ENCODE measurements around the gene MACROD1.
A peak's percentile ranks its signal among the peaks of the same experiment; 100 is the strongest.

The MACROD1 gene

GRCh38 chr11:64122411-64123410, 43.2 kb downstream of the MACROD1 start:
- TF ChIP-seq GATA3 (IDR thresholded peaks at IDR 0.05; ENCODE audit: low read depth, low read length): no peak
- no peak for TF ChIP-seq GATA2 (IDR thresholded peaks at IDR 0.05; ENCODE audit: low read depth, low read length)

DNA sequence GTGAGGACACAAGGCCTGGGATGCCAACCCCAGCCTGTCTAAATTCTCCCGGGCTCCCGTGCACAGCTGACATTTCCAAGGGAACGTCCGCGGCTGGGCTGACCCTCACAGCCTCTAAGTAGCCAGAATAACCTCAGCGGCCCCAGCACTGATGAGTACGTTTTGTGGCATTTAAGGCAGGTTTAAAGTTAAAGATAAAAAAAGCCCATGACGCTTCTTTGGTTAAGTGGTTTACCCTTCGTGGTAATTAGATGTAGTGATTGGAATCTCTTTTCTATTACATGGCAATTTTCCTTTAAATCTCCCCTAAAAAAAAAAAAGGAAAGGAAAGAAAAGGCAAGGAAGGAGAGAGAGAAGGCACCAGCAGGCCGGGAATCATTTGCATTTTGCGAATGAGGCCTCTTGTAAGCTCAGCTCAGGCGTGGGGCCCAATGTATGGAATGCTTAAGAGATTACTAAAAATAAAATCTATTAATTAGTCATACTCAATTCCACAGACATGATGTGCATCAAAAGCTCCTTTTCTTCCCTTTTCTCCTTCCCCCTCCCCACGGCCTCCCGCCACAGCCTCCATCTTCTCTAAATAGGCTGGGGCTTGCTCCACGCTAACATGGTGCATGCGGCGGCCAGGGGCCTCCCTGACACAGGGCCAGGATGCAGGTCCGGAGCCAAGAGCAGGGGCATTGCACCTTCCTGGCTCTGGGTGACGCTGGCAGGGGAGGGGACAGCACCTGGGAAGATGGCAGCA, 44.1 kb downstream of the MACROD1 start:
- TF ChIP-seq GATA3 (IDR thresholded peaks at IDR 0.05; ENCODE audit: low read depth, low read length): no peak
- TF ChIP-seq GATA2 (IDR thresholded peaks at IDR 0.05; ENCODE audit: low read depth, low read length): no peak

DNA sequence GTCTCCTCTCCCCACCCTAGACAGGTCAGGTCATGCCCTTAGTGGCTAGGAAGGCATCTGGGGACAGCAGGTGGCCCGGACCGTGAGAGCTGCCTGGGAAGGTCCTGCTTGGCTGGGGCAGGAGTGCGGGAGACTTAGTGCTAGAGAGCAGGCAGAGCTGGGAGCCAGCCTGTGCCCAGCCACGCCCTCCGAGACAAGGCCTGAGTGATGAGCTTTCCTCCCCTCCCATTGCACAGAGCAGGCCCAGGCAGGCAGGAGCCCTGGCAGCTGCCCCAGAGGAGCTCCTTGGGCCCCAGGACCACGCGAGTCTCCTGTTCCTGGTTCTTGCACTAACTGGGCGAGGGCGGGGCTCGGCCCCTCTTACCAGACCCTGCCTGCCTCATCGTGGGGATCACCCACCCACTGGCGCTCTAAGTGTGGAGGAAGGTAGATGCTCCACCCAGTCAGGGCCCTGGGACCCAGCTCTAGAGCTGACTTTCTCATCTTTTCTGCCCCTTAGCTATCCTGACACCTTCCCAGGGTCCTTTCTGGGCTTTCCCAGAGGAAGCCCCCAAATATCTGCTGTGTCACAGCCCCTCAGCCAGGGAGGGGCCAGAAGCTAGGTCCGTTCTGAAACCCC, 44.9 kb downstream of the MACROD1 start:
- TF ChIP-seq GATA3 (IDR thresholded peaks at IDR 0.05; ENCODE audit: low read depth, low read length) (no peak), GATA2 (IDR thresholded peaks at IDR 0.05; ENCODE audit: low read depth, low read length) (no peak)

DNA sequence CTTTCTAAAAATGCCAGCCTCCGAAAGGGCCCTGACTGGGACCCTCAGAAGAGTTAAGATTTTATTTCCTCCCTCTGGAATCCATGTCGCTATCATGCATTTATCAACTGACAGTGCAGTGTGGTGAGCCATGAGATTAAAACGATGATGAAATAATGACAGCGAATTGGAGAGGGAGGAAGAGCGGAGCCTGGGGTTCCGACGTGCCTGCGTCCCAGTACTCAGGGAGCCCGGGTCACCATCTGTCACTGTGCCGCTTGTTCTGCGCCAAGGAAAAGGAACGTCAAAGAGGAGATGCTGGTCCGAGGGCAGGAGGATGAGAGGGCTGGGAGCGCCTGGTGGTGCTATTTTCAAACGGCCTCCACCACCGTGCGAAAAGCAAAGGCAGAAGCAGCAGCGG, 46.2 kb downstream of the MACROD1 start:
- no peak for TF ChIP-seq GATA2 (IDR thresholded peaks at IDR 0.05; ENCODE audit: low read depth, low read length)
- TF ChIP-seq GATA3 (IDR thresholded peaks at IDR 0.05; ENCODE audit: low read depth, low read length): no peak

GRCh38 chr11:64118876-64119665, 46.8 kb downstream of the MACROD1 start:
- TF ChIP-seq GATA3 (IDR thresholded peaks at IDR 0.05; ENCODE audit: low read depth, low read length) (no peak), GATA2 (IDR thresholded peaks at IDR 0.05; ENCODE audit: low read depth, low read length) (no peak)

DNA sequence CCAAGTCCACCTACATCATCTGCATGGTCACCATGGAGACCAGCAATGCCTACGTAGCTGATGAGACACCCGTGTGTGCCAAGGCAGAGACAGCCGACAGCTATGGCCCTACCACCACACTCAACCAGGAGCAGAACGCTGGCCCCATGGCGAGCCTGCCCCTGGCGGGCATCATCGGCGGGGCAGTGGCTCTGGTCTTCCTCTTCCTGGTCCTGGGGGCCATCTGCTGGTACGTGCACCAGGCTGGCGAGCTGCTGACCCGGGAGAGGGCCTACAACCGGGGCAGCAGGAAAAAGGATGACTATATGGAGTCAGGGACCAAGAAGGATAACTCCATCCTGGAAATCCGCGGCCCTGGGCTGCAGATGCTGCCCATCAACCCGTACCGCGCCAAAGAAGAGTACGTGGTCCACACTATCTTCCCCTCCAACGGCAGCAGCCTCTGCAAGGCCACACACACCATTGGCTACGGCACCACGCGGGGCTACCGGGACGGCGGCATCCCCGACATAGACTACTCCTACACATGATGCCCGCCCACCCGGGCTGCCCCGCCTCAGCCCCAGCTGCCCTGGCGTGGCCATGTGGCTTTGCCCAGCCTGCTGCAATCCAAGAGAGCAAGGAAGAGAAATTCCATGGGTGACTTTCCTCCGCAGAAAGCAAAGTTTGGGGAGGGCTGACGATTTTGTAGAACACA, 48.0 kb downstream of the MACROD1 start:
- TF ChIP-seq GATA2 (IDR thresholded peaks at IDR 0.05; ENCODE audit: low read depth, low read length) (no peak), GATA3 (IDR thresholded peaks at IDR 0.05; ENCODE audit: low read depth, low read length) (no peak)

DNA sequence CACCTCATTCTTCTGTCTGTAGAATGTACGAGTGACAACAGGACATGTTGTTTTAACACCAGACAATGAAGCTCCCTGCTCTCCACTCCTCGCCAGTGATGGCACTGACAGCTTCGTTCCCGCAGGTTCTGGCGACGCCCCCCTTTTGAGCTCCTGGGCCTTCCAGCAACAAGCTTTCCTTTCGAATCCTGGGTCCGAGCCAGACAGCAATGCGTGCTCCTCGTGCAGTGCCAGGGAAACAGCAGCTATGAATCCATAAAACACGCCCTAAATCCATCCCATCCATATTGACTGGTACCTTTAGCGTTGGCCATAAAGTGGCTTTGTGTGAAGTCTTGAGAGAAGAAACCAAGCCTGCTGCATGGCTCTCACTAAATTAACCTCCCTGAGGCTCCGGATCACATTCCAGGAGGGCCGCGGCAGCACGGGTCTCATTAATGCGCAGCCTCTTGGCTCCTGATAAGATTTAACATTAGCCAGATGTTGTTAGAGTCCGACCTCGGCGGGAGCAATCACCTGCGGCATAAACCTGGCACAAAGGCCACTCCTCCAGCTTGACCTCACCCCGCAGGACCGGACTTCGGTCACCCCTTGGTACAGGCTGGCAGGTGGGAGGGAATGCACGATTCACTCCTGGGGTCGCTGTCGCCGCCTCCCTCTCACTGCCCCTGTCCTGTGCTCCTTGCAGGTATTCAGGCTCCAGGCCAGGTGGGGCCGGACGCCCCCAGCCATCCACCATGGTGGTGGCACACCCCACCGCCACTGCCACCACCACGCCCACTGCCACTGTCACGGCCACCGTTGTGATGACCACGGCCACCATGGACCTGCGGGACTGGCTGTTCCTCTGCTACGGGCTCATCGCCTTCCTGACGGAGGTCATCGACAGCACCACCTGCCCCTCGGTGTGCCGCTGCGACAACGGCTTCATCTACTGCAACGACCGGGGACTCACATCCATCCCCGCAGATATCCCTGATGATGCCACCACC, 50.1 kb downstream of the MACROD1 start:
- TF ChIP-seq GATA3 (IDR thresholded peaks at IDR 0.05; ENCODE audit: low read depth, low read length) (no peak), GATA2 (IDR thresholded peaks at IDR 0.05; ENCODE audit: low read depth, low read length) (peak; percentile 61)

DNA sequence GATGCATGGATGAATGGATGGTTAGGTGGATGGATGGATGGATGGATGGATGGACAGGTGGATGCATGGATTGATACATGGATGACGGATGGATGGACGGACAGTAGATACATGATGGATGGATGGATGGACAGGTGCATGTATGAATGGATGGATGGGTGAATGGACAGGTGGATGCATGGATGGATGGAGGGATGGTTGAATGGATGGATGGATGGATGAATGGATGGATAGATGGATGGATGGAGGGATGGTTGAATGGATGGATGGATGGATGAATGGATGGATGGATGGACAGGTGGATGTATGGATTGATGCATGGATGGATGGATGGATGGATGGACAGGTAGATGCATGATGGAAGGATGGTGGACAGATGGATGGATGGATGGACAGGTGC, 51.7 kb downstream of the MACROD1 start:
- TF ChIP-seq GATA3 (IDR thresholded peaks at IDR 0.05; ENCODE audit: low read depth, low read length): no peak
- TF ChIP-seq GATA2 (IDR thresholded peaks at IDR 0.05; ENCODE audit: low read depth, low read length): no peak

GRCh38 chr11:64113462-64113780, 52.5 kb downstream of the MACROD1 start:
- TF ChIP-seq GATA3 (IDR thresholded peaks at IDR 0.05; ENCODE audit: low read depth, low read length): no peak
- no peak for TF ChIP-seq GATA2 (IDR thresholded peaks at IDR 0.05; ENCODE audit: low read depth, low read length)

DNA sequence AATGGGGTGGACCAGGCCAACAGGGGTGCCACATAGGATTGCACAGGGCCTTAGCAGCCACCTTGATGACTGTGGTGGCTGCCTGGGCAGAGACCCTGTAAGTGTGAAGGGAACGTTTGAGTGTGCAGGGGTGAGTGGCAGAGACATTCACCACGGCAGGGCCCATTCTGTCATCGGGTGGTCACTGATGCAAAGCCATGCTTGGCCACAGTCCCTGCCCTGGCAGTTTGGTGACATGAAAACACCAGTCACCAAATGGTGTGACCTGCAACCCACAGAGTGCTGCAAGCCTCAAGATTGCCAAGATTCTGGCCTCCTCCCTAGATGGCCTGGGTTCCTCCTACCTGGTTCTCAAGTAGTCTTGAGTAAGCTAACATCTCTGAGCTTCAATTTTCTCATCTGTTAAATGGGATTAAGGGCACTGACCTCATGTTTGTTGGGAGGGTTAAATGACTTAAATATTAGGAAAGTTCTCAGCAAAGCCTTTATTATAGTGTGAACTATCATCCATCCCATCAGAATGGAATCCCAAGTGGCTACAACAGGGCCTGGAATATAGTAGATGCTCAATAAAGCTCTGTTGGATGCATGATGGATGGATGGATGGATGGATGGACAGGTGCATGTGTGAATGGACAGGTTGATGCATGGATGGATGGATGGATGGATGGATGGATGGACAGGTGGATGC, 53.0 kb downstream of the MACROD1 start:
- no peak for TF ChIP-seq GATA2 (IDR thresholded peaks at IDR 0.05; ENCODE audit: low read depth, low read length)
- no peak for TF ChIP-seq GATA3 (IDR thresholded peaks at IDR 0.05; ENCODE audit: low read depth, low read length)
